Esophagus (tissue), 2 donors: ENCODE results near the gene SPRED2. TPM values are rescaled to one million over a fixed set of nuclear protein-coding genes. Genes with fewer than 3 reads are reported as not detected.

Source experiments
- H3K27ac ChIP-seq, 2 donors: one replicate each; pipeline ENCODE4 v1.5.1; 2013; ENCODE audit warnings: low read depth in 2 of 2, mild to moderate bottlenecking in 2 of 2, inconsistent platforms in 1 of 2, low read length in 1 of 2, moderate library complexity in 1 of 2
- H3K27me3 ChIP-seq, 2 donors: one replicate each; pipeline ENCODE4 v1.6.1; 2013; ENCODE audit warnings: low read length in 2 of 2, control low read depth in 1 of 2, mild to moderate bottlenecking in 1 of 2; ENCODE audit not compliant: insufficient read depth in 2 of 2, control insufficient read depth in 1 of 2
- H3K36me3 ChIP-seq, 2 donors: one replicate each; pipeline ENCODE4 v1.6.1; 2013; ENCODE audit warnings: low read length in 1 of 2; ENCODE audit not compliant: control insufficient read depth in 2 of 2, insufficient read depth in 2 of 2
- H3K4me1 ChIP-seq, 2 donors: one replicate each; pipeline ENCODE4 v1.6.1; 2013; ENCODE audit warnings: low read length in 1 of 2; ENCODE audit not compliant: control insufficient read depth in 2 of 2, insufficient read depth in 2 of 2
- H3K4me3 ChIP-seq, 2 donors: one replicate each; pipeline ENCODE4 v1.5.1; 2013; ENCODE audit warnings: low read length in 2 of 2, mild to moderate bottlenecking in 2 of 2, low read depth in 1 of 2, moderate library complexity in 1 of 2
- H3K9me3 ChIP-seq, 2 donors: one replicate each; pipeline ENCODE4 v1.6.1; 2013; ENCODE audit warnings: mild to moderate bottlenecking in 2 of 2, low read depth in 1 of 2, low read length in 1 of 2, moderate library complexity in 1 of 2; ENCODE audit not compliant: control insufficient read depth in 2 of 2, insufficient read depth in 1 of 2
- WGBS, 2 donors: extraction: QIAGEN DNeasy Blood & Tissue Kit; methylation state at CpG; one replicate each; pipeline ENCODE4 v1.1.7; 2013; 5-methylcytosine and 5-hydroxymethylcytosine counted together
- polyA plus RNA-seq, 2 donors: library from polyadenylated mRNA; stranded (reverse); fragments of 200-250 nt; gene quantifications; one replicate each; pipeline ENCODE4 v1.2.3, GENCODE V29; 2013
- donor health status: healthy with polysubstance abuse.
- donor health status: Bipolar disorder and iron deficiency.

SPRED2 gene
- polyA plus RNA-seq, 2 donors, result 6.4 to 7.6 TPM

DNA sequence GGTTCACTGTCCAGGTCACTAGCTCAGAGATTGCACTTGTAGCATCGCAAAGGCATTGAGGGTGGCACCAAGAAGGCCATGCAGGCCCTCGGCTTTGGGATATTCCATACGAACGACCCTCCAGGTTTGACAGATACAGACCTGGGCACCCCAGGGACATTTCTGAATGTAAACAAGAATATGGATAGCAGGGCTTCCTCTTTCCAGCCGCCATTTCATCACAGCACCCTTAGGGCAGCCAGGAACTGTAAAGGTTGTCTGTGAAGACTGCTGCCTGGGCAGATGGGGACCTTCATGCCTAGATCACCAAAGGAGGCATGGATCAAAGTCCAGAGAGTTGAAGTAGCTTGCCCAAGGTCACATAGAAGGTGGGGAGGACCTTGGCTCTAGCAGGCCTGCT is 134.3 kb downstream of the SPRED2 start:
- no peaks in the 10 kb centered on the region for H3K9me3 ChIP-seq
- no peak overlapping the region for H3K27ac ChIP-seq
- H3K27me3 ChIP-seq, result no peaks in the 10 kb centered on the region
- H3K36me3 ChIP-seq, result no peaks in the 10 kb centered on the region
- peaks cover 0 to 5% of the 10 kb centered on the region in 2 donors for H3K4me1 ChIP-seq
- H3K4me3 ChIP-seq, result no peak overlapping the region
- 84 to 87% methylated on average over 5 of the region's 5 CpGs for WGBS, 2 donors

DNA sequence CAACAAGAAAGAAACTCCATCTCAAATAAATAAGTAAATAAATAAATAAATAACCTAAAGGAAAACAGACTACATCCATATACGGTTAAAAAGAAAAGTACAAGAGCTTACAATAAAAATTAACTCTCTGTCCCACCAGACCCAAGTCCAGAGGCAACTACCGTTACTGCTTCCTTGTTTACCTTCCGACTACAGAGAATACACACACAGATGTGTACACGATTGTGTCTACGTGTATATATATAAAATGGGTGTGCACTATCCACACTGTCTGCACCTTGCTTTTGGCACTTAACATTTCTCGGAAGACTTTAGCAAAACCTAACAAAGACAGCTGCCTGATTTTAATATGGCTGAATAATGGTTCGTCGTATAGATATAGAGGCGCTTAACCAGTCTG is 134.9 kb downstream of the SPRED2 start:
- no peak overlapping the region for H3K27ac ChIP-seq
- H3K4me3 ChIP-seq, result no peak overlapping the region
- no peaks in the 10 kb centered on the region for H3K9me3 ChIP-seq
- no peaks in the 10 kb centered on the region for H3K27me3 ChIP-seq
- no peaks in the 10 kb centered on the region for H3K36me3 ChIP-seq
- peaks cover 0 to 5% of the 10 kb centered on the region in 2 donors for H3K4me1 ChIP-seq
- WGBS, 2 donors, result 92 to 93% methylated on average over 9 of the region's 9 CpGs

DNA sequence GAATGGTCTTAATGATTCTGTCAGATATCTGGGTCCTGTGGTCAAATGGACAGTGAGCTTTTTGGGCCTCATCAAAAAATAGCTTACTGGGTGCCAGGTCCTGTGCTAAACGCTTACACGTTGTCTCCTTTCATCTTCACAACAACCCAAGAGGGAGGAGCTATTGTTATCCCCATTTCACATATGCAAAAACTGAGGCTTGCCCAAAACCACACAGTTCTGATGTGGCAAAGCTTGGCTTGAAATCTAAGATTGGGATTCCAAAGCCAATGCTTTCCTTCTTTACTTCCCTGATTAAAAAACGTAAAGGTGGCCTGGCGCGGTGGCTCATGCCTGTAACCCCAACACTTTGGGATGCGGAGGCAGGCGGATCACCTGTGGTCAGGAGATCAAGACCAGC is 135.4 kb downstream of the SPRED2 start:
- H3K27me3 ChIP-seq, result no peaks in the 10 kb centered on the region
- no peak overlapping the region for H3K27ac ChIP-seq
- peaks cover 0 to 8% of the 10 kb centered on the region in 2 donors for H3K4me1 ChIP-seq
- no peaks in the 10 kb centered on the region for H3K36me3 ChIP-seq
- no peak overlapping the region for H3K4me3 ChIP-seq
- 91 to 92% methylated on average over 7 of the region's 7 CpGs for WGBS, 2 donors
- H3K9me3 ChIP-seq, result no peaks in the 10 kb centered on the region

DNA sequence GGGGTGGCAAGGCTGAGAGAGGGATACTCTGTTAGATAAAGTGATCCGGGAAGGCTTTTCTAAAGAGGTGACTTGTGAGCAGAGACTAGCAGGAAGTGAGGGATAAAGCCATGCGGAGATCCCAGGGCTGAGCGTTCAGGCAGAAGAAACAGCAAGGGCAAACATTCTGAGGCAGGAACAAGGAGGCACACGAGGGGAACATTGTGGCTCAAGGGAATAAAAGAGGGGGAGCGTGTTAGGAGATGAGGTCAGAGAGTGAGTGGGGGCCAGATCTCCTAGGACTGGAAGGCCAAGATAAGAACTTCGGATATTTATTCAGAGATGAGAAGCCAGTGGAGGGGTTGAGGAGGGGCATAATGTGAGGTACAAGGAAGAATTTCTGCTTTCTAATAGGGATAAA is 137.7 kb downstream of the SPRED2 start:
- H3K27ac ChIP-seq, result no peak overlapping the region
- no peaks in the 10 kb centered on the region for H3K9me3 ChIP-seq
- H3K4me3 ChIP-seq, result no peak overlapping the region
- 77 to 78% methylated on average over 6 of the region's 6 CpGs for WGBS, 2 donors
- peaks cover 0 to 4% of the 10 kb centered on the region in 2 donors for H3K4me1 ChIP-seq
- no peaks in the 10 kb centered on the region for H3K36me3 ChIP-seq
- no peaks in the 10 kb centered on the region for H3K27me3 ChIP-seq

DNA sequence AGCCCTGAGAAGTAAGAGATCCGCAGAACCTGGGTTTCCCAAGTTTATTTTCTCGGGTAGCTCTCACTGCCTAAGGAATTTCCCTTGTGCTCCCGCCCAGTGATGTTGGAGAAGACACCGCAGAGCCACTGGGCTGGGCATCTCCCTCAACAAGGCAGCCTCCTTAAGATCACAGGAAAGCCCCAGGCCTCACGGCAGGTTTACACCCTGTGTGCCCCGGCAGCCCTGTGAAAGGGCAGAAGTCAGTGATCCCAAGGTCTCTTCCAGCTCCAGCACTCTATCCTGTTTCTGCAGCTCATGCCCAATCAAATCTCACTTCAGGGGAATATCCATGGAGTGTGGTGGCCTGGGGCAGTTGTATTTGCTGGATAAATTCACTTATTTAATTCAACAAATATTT is 138.3 kb downstream of the SPRED2 start:
- H3K4me3 ChIP-seq, result no peak overlapping the region
- H3K27me3 ChIP-seq, result no peaks in the 10 kb centered on the region
- WGBS, 2 donors, result 65 to 72% methylated on average over 6 of the region's 6 CpGs
- H3K36me3 ChIP-seq, result no peaks in the 10 kb centered on the region
- no peaks in the 10 kb centered on the region for H3K9me3 ChIP-seq
- H3K4me1 ChIP-seq, result peaks cover 0 to 4% of the 10 kb centered on the region in 2 donors
- no peak overlapping the region for H3K27ac ChIP-seq

DNA sequence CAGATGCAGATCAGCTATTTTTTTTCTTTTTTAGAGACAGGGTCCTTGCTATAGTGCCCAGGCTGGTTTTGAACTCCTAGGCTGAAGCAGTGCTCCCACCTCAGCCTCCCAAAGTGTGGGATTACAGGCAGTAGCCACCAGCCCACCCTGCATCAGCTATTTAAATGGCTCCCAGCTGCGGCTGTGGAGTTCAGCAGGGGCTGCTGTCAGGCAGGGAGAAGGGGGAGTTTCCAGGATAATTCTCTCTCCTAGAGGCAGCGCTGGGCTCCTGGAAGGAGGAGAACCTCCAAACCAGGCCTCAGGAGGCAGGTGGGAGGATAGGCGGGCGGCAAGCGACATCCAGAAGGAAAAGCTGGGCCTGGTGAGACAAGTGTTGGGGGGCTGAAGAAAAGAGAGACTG is 139.0 kb downstream of the SPRED2 start:
- H3K27ac ChIP-seq, result no peak overlapping the region
- no peak overlapping the region for H3K4me3 ChIP-seq
- H3K9me3 ChIP-seq, result no peaks in the 10 kb centered on the region
- H3K36me3 ChIP-seq, result no peaks in the 10 kb centered on the region
- H3K27me3 ChIP-seq, result no peaks in the 10 kb centered on the region
- peaks cover 0 to 4% of the 10 kb centered on the region in 2 donors for H3K4me1 ChIP-seq
- 93 to 97% methylated on average over 5 of the region's 5 CpGs for WGBS, 2 donors

DNA sequence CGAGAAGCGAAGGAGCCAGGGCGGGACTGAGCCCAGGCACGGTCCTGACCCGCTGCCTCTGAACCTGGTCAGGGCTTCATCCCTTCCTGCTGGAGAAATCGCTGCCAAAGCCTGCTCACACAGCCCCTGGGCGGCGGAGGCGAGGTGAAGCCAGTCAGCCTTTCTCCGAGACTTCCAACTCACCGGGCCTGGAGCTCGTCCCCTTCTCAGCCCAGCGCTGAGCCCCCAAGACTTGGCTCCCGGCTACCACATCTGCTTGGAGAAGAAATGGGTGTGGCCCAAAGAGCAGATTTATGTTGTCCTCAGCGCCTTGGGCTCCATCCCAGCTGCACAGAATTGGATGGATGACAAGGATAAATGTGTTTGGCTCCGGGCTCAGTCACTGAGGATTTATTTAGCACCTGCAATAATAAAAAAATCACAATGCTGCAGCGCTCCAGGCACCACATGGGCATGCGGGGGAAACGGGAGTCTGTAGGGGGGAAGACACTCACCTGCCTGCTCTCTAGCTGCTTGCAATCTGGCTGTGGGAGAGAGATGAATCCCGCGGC is 139.9 kb downstream of the SPRED2 start:
- Histone ChIP-seq H3K27ac (no peak overlapping the region), H3K9me3 (no peaks in the 10 kb centered on the region), H3K4me1 (peaks cover 0 to 4% of the 10 kb centered on the region in 2 donors), H3K27me3 (no peaks in the 10 kb centered on the region), H3K36me3 (no peaks in the 10 kb centered on the region), H3K4me3 (no peak overlapping the region)
- WGBS, 2 donors, result 36 to 47% methylated on average over 21 of the region's 21 CpGs

DNA sequence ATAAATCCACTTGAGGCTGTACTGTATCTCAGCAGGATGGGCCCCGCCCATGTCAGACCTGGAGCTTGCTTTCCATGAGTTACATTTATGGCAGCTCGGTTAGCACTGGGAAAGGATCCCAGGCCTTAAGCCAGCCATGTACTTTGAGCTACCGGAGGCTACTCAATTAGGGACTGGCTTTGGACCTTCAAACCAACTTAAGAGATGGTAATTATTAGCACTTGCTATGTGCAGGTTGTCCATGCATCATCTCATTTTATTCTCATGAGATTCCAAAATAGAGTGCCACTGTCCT is 140.3 kb downstream of the SPRED2 start:
- H3K4me3 ChIP-seq, result no peak overlapping the region
- H3K27ac ChIP-seq, result no peak overlapping the region
- WGBS, 2 donors, result 45 to 57% methylated on average over 3 of the region's 3 CpGs
- no peaks in the 10 kb centered on the region for H3K9me3 ChIP-seq
- no peaks in the 10 kb centered on the region for H3K36me3 ChIP-seq
- H3K4me1 ChIP-seq, result peaks cover 0 to 4% of the 10 kb centered on the region in 2 donors
- no peaks in the 10 kb centered on the region for H3K27me3 ChIP-seq

DNA sequence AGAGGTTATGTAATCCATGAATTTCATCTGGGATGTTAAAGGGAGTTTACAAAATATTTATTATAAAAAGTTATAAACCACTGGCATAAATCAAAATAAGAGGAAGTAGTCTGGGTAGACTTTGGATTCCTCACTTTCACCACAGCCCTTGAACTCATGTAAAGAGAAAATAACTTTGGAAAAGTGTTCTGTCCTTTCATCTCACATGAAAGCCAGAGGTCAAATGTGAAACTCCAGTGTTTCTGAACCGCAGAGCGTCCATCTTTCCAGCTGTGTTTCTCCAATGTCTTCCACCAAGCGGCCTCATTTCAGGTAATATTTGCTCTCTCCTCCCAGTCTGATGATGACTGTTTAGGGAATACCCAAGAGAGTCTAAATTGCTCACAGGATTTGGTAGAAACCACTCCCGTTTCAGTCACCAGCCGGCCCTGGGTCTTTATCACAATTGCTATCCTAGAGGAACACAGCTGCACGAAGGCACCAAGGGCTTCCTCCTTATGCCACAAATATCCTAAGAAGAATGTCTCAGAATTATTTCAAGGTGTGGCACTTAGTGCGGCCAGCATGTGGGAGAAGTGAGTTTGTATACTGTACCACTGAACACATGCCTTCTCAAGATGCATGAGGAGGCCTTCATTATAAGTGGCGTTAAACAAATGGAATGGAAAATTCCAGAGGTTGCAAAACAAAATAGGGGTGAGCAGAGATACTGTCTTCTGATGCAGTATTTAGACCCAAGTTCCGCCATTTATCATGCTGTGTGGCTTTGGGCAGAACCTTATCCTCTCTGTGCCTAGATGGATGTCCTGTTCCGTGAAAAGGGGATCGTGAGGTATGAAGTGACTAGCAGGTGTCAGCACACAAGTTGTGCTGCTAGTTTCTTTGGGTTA is 140.9 kb downstream of the SPRED2 start:
- no peaks in the 10 kb centered on the region for H3K9me3 ChIP-seq
- 84 to 87% methylated on average over 11 of the region's 11 CpGs for WGBS, 2 donors
- no peak overlapping the region for H3K27ac ChIP-seq
- peaks cover 0 to 4% of the 10 kb centered on the region in 2 donors for H3K4me1 ChIP-seq
- no peaks in the 10 kb centered on the region for H3K27me3 ChIP-seq
- no peaks in the 10 kb centered on the region for H3K36me3 ChIP-seq
- H3K4me3 ChIP-seq, result no peak overlapping the region

DNA sequence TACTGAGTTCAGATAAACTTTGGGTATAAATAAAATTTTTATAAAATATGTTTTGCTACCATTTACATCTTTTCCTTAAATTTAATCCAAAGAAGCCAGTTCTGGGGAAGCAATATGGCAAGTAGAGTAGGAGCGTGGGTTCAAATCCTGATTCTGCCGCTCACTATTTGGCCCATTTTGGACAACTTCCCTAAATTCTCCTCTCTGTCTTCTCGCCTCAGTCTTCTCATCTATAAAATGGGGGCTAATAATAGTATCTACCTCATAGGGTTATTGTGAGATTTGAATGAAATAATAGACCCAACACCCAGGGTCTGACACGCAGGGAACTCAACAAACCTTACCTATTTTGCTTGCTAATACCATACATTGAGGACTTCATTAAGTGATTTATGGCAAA is 145.0 kb downstream of the SPRED2 start:
- Histone ChIP-seq H3K36me3 (no peaks in the 10 kb centered on the region), H3K27me3 (no peaks in the 10 kb centered on the region), H3K4me3 (no peak overlapping the region), H3K4me1 (peaks cover 0 to 2% of the 10 kb centered on the region in 2 donors), H3K9me3 (no peaks in the 10 kb centered on the region), H3K27ac (no peak overlapping the region)
- 98 to 99% methylated on average over 4 of the region's 4 CpGs for WGBS, 2 donors
